ENCODE results near the gene NADK2. TPM values are rescaled to one million over a fixed set of nuclear protein-coding genes. Genes with fewer than 3 reads are reported as not detected.

The NADK2 gene
- total and polyA plus RNA-seq, 2 experiments from 2014 or later, result 13.2 to 41.2 TPM

DNA sequence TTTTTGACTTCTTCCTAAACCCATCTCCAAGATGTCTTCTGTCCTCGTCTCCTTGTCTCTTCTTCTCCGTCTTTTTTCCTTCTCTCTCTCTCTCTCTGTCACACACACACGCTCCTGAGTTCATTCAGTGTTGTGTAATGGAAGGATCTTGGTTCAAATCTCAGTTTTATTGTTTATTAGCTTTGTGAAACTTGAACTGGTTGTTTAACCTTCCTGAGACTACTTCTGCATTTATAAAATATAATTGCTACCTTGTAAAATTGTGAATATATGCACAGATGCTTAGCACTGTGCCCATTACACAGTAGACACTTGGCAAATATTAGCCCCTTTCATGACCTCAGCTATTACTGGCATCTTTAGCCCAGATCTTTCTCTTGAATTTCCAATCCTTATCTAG is 2.4 kb upstream of the NADK2 start:
- Histone ChIP-seq H2AFZ (no peak overlapping the region), H3K27me3 (replicated peaks; ENCODE audit: insufficient read depth) (no peaks in the 10 kb centered on the region), H3K9me3 (ENCODE audit: low read depth) (no peaks in the 10 kb centered on the region), H4K20me1 (ENCODE audit: insufficient read depth) (0 out of 2 replicates have a peak, but pooled peaks cover 3% of the 10 kb centered on the region), H3K79me2 (ENCODE audit: insufficient read depth) (peaks cover 17% of the 10 kb centered on the region), H3K27ac (no peak overlapping the region), H3K4me1 (ENCODE audit: insufficient read depth) (peaks cover 15% of the 10 kb centered on the region), H3K4me2 (ENCODE audit: unreplicated experiment) (no peak overlapping the region), H3K9ac (no peak overlapping the region), H3K9me2 (ENCODE audit: insufficient read depth) (no peaks in the 10 kb centered on the region), H3F3A (ENCODE audit: insufficient read depth) (peaks cover 10% of the 10 kb centered on the region; the same call in 1 of the 2 replicates), H3K4me3 (no peak overlapping the region), H3K36me3 (ENCODE audit: low read depth) (no peaks in the 10 kb centered on the region)
- no peak for DNase-seq
- WGBS, 2 experiments (ENCODE audit: low coverage in 1 of 2, low lambda C conversion rate in 2 of 2, missing lambda C conversion rate in 2 of 2), result 90 to 93% methylated on average over 3 of the region's 3 CpGs
- TF ChIP-seq EZH2 (IDR thresholded peaks at IDR 0.05; ENCODE audit: insufficient read depth, poor library complexity, severe bottlenecking) (no peak), EZH2phosphoT487 (IDR thresholded peaks at IDR 0.05; ENCODE audit: insufficient read depth, low read depth) (no peak)
- in situ Hi-C loops (cut with MboI), result no loop called here

DNA sequence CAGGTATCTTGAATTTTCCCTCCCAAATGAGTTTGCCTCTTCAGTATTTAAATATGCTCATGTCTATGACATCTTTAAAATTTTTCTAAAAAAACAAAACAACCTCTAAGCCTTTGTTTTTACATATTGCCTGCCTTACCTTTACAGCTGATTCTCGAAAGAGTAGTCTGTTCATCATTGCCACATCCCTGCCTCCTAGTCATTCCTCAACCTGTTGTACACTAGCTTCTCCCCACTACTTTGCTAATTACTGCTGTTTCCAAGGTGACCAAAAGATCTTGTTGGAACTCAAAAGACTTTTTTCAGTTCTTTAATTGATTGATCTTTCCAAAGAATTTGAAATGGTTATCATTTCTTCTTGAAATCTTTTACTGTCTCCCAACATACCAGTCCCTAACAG is 1.9 kb upstream of the NADK2 start:
- Histone ChIP-seq H3K4me2 (ENCODE audit: unreplicated experiment) (no peak overlapping the region), H2AFZ (no peak overlapping the region), H3F3A (ENCODE audit: insufficient read depth) (peaks cover 10% of the 10 kb centered on the region; the same call in 1 of the 2 replicates), H3K79me2 (ENCODE audit: insufficient read depth) (peaks cover 22% of the 10 kb centered on the region), H3K36me3 (ENCODE audit: low read depth) (no peaks in the 10 kb centered on the region), H3K27me3 (replicated peaks; ENCODE audit: insufficient read depth) (no peaks in the 10 kb centered on the region), H4K20me1 (ENCODE audit: insufficient read depth) (0 out of 2 replicates have a peak, but pooled peaks cover 4% of the 10 kb centered on the region), H3K9me2 (ENCODE audit: insufficient read depth) (no peaks in the 10 kb centered on the region), H3K9me3 (ENCODE audit: low read depth) (no peaks in the 10 kb centered on the region), H3K9ac (no peak overlapping the region), H3K27ac (no peak overlapping the region), H3K4me1 (ENCODE audit: insufficient read depth) (peaks cover 19% of the 10 kb centered on the region), H3K4me3 (no peak overlapping the region)
- in situ Hi-C loops (cut with MboI), result no loop called here
- no peak for DNase-seq
- 96 to 100% methylated on average over 1 of the region's 1 CpG for WGBS, 2 experiments (ENCODE audit: low coverage in 1 of 2, low lambda C conversion rate in 2 of 2, missing lambda C conversion rate in 2 of 2)
- TF ChIP-seq EZH2phosphoT487 (IDR thresholded peaks at IDR 0.05; ENCODE audit: insufficient read depth, low read depth), result no peak
- no peak for TF ChIP-seq EZH2 (IDR thresholded peaks at IDR 0.05; ENCODE audit: insufficient read depth, poor library complexity, severe bottlenecking)

DNA sequence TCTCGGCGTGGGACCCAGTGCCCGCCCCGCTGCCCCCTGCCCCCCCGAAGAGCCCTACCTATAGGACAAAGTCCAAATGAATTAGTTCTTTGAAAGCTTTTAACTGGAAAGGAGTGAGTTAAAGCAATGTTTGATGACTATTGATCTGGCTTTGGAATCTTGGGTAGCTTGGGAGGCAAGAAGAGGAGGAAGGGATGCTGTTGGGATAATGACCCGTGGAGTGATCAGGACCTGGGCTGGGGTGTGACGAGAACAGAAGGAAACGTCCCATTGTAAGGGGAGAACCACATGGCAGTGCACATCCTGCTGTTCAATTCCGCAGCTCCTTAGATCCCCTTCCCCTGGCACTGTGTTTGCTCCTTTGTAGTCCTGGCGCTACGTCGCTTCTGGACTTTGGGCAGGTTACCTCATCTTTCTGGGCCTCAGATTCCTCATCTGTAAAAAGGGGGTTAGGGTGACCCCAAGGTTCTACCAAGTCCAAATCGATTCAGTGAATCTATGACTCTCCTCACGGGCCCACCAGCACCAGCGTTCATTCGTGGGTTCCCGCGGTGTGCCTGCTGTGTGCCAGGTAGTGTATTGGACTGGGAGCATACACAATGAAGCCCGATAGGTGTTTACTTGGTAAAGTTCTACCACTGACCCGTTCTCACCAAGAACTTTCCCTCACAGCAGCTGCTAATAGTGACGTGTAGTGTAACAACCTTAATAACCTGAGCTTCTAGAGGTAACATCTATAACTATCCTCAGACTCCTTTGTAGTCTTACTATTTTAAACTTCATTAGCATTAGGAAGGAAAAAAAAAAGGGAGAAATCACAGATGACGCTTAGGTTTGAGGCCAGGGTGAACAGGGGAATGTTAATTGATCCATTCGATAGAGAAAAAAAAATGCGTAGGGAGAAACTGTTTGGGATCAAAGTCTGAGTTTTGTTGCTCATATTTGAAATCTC is 1.1 kb upstream of the NADK2 start:
- TF ChIP-seq EZH2phosphoT487 (IDR thresholded peaks at IDR 0.05; ENCODE audit: insufficient read depth, low read depth) (no peak), EZH2 (IDR thresholded peaks at IDR 0.05; ENCODE audit: insufficient read depth, poor library complexity, severe bottlenecking) (no peak)
- Histone ChIP-seq H3K27me3 (replicated peaks; ENCODE audit: insufficient read depth) (no peaks in the 10 kb centered on the region), H3K4me2 (ENCODE audit: unreplicated experiment) (peak overlapping the region; percentile 92), H2AFZ (peak overlapping the region; percentile 91), H3K9me3 (ENCODE audit: low read depth) (no peaks in the 10 kb centered on the region), H3K4me3 (peak overlapping the region; percentile 81), H3K36me3 (ENCODE audit: low read depth) (no peaks in the 10 kb centered on the region), H4K20me1 (ENCODE audit: insufficient read depth) (0 out of 2 replicates have a peak, but pooled peaks cover 4% of the 10 kb centered on the region), H3K9ac (peak overlapping the region; percentile 96), H3K27ac (peak overlapping the region; percentile 93), H3K79me2 (ENCODE audit: insufficient read depth) (peaks cover 30% of the 10 kb centered on the region), H3K9me2 (ENCODE audit: insufficient read depth) (no peaks in the 10 kb centered on the region), H3K4me1 (ENCODE audit: insufficient read depth) (peaks cover 24% of the 10 kb centered on the region), H3F3A (ENCODE audit: insufficient read depth) (peaks cover 10% of the 10 kb centered on the region; the same call in 1 of the 2 replicates)
- in situ Hi-C loops (cut with MboI), result no loop called here
- no peak for DNase-seq
- WGBS, 2 experiments (ENCODE audit: low coverage in 1 of 2, low lambda C conversion rate in 2 of 2, missing lambda C conversion rate in 2 of 2), result 58 to 60% methylated on average over 23 to 24 of the region's 24 CpGs

DNA sequence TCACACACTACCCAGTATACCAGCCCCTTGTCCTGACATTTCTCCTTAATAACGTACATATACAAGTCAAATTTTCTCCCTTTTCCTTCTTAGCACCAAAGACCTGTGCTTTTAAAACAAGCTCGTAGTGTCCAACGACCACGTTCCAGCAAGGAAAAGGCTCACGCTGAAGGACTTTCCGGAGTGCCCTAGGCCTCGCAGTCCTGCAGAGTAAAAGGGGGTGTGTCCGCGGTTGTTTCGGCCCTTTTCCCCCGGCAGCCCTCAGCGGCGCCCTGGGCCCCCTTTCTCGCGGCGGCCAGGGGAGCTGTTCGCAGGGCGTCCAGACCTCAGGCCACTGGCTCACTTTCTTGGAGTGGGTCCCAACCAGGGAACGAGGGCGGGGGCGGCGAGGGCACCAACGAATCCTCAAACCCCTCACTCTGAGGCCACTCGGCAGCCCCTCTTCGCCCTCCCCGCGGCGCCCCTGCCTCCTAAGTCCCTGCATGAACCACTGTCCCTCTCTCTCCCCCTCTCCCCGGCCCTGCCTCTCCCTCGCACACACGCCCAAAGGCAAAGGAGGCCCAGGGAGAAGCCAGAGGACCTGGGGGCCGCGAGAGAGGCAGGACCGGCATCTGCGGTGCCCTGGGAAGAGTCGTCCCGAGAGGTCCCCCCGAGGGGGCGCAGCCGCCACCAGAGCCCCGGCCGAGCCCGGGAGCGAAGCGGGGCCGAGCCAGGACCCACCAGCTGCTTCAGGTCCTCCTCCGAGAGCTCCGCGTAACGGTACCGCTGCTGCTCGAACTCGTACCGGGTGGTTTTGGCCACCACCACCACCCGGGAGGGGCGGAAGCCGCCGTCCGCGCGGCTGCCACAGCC is 720 bp downstream of the NADK2 start:
- WGBS, 2 experiments (ENCODE audit: low coverage in 1 of 2, low lambda C conversion rate in 2 of 2, missing lambda C conversion rate in 2 of 2), result 1% methylated on average over 38 to 44 of the region's 61 CpGs
- in situ Hi-C loops (cut with MboI), result no loop called here
- Histone ChIP-seq H3K4me1 (ENCODE audit: insufficient read depth) (peaks cover 24% of the 10 kb centered on the region), H3K4me2 (ENCODE audit: unreplicated experiment) (peak overlapping the region; percentile 96), H3K9ac (peak overlapping the region; percentile 96), H3K79me2 (ENCODE audit: insufficient read depth) (peaks cover 48% of the 10 kb centered on the region), H3K36me3 (ENCODE audit: low read depth) (no peaks in the 10 kb centered on the region), H3K4me3 (peak overlapping the region; percentile 81), H2AFZ (peak overlapping the region; percentile 76), H3F3A (ENCODE audit: insufficient read depth) (peaks cover 10% of the 10 kb centered on the region; the same call in 1 of the 2 replicates), H3K9me2 (ENCODE audit: insufficient read depth) (no peaks in the 10 kb centered on the region), H4K20me1 (ENCODE audit: insufficient read depth) (peaks cover 8% of the 10 kb centered on the region; the same call in 1 of the 2 replicates), H3K27ac (peak overlapping the region; percentile 93), H3K9me3 (ENCODE audit: low read depth) (no peaks in the 10 kb centered on the region), H3K27me3 (replicated peaks; ENCODE audit: insufficient read depth) (no peaks in the 10 kb centered on the region)
- DNase-seq, result peak; percentile 87
- no peak for TF ChIP-seq EZH2 (IDR thresholded peaks at IDR 0.05; ENCODE audit: insufficient read depth, poor library complexity, severe bottlenecking)
- TF ChIP-seq EZH2phosphoT487 (IDR thresholded peaks at IDR 0.05; ENCODE audit: insufficient read depth, low read depth), result no peak

Data from GM23248 (cell line).